Measurements from ENCODE around the gene COBLL1. TPM values are rescaled to one million over a fixed set of nuclear protein-coding genes. Genes with fewer than 3 reads are reported as not detected.

Gene COBLL1
- total RNA-seq, 1 experiment from 2014 or later: 3.6 TPM

DNA sequence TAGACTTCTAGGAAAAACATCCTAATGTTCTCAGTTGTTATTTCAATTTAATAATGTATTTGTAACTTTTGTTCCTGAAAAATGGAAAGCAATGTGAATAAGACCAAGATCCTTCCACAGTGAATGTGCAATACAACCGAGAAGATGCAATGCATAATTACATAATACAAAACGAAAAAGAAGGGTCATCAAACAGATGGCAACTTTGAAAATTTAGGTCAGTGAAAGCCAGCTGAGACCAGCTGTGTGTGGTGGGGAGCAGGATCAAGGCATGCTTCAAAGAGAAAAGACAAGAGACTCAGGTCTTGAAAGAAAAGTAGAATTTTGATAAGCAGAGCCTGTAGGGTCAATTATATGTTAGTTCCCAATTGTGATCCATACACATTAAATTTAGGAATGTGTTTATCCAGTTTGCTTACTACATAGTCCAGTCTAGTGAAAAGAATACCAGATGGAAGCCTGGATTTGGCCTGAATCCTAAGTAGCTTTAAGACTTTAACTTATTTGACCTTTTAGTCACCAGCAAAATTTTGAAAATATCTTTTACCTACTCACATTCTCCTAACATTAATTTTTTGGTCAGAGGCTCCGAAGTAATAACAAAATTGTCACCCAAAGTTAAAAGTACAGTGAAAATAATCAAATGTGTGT, 93.7 kb downstream of the COBLL1 start:
- Histone ChIP-seq H3K9me3 (ENCODE audit: low read length) (no peaks in the 10 kb centered on the region), H3F3A (ENCODE audit: low read length, unreplicated experiment) (no peaks in the 10 kb centered on the region), H3K27me3 (ENCODE audit: low read length) (no peaks in the 10 kb centered on the region), H3K4me3 (ENCODE audit: low read length) (no peak overlapping the region), H3K9me2 (replicated peaks; ENCODE audit: low read length) (no peaks in the 10 kb centered on the region), H3K27ac (ENCODE audit: low read length) (no peak overlapping the region), H3K4me2 (ENCODE audit: low read length) (no peak overlapping the region), H3K36me3 (ENCODE audit: low read depth, low read length) (no peaks in the 10 kb centered on the region), H4K20me1 (ENCODE audit: low read length) (no peaks in the 10 kb centered on the region), H2AFZ (ENCODE audit: low read length) (no peak overlapping the region), H3K4me1 (ENCODE audit: insufficient read depth, low read length) (no peaks in the 10 kb centered on the region), H3K79me2 (ENCODE audit: low read length) (no peaks in the 10 kb centered on the region), H3K9ac (ENCODE audit: low read length) (no peak overlapping the region)
- POLR2A ChIA-PET (ENCODE audit: unreplicated experiment): no interaction called here
- ATAC-seq: no peak
- TF ChIP-seq EZH2 (IDR thresholded peaks at IDR 0.05; ENCODE audit: low read length, unreplicated experiment) (no peak), EZH2phosphoT487 (IDR thresholded peaks at IDR 0.05; ENCODE audit: borderline replicate concordance, low read length) (no peak)
- TF ChIP-seq, protein P1, sequence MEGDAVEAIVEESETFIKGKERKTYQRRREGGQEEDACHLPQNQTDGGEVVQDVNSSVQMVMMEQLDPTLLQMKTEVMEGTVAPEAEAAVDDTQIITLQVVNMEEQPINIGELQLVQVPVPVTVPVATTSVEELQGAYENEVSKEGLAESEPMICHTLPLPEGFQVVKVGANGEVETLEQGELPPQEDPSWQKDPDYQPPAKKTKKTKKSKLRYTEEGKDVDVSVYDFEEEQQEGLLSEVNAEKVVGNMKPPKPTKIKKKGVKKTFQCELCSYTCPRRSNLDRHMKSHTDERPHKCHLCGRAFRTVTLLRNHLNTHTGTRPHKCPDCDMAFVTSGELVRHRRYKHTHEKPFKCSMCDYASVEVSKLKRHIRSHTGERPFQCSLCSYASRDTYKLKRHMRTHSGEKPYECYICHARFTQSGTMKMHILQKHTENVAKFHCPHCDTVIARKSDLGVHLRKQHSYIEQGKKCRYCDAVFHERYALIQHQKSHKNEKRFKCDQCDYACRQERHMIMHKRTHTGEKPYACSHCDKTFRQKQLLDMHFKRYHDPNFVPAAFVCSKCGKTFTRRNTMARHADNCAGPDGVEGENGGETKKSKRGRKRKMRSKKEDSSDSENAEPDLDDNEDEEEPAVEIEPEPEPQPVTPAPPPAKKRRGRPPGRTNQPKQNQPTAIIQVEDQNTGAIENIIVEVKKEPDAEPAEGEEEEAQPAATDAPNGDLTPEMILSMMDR (conservative IDR thresholded peaks at IDR 0.05; ENCODE audit: low read depth, low read length): no peak
- DNase-seq: no peak
- intact Hi-C loops (cut with micrococcal nuclease): no loop called here
- CTCF ChIA-PET: no interaction called here
- BruUV-seq (replicated peaks): no TSS peak

DNA sequence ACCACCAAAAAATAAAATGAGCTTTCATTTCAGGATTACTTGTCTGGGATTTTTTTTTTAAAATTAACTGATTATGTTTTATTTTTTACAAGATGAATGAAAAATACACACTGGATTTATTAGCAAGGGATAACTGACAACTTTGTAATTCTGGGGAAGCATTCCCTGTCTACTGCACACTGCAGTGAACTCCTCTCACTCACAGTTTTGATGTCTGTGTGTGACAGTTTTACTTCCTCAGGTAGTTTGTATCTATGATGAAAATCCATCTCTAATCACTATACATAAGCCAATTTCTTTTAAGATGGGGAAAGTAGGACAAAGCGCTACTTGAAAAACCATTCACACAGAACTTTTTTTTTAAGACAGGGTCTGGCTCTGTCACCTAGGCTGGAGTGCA, 94.5 kb downstream of the COBLL1 start:
- Histone ChIP-seq H3K27me3 (ENCODE audit: low read length) (no peaks in the 10 kb centered on the region), H3F3A (ENCODE audit: low read length, unreplicated experiment) (no peaks in the 10 kb centered on the region), H3K9me3 (ENCODE audit: low read length) (no peaks in the 10 kb centered on the region), H4K20me1 (ENCODE audit: low read length) (no peaks in the 10 kb centered on the region), H3K4me1 (ENCODE audit: insufficient read depth, low read length) (no peaks in the 10 kb centered on the region), H3K36me3 (ENCODE audit: low read depth, low read length) (no peaks in the 10 kb centered on the region), H2AFZ (ENCODE audit: low read length) (no peak overlapping the region), H3K79me2 (ENCODE audit: low read length) (no peaks in the 10 kb centered on the region), H3K27ac (ENCODE audit: low read length) (no peak overlapping the region), H3K4me3 (ENCODE audit: low read length) (no peak overlapping the region), H3K9ac (ENCODE audit: low read length) (no peak overlapping the region), H3K4me2 (ENCODE audit: low read length) (no peak overlapping the region), H3K9me2 (replicated peaks; ENCODE audit: low read length) (no peaks in the 10 kb centered on the region)
- ATAC-seq (no peak), DNase-seq (no peak)
- CTCF ChIA-PET: no interaction called here
- BruUV-seq (replicated peaks): no TSS peak
- POLR2A ChIA-PET (ENCODE audit: unreplicated experiment): no interaction called here
- intact Hi-C loops (cut with micrococcal nuclease): no loop called here
- TF ChIP-seq EZH2 (IDR thresholded peaks at IDR 0.05; ENCODE audit: low read length, unreplicated experiment) (no peak), EZH2phosphoT487 (IDR thresholded peaks at IDR 0.05; ENCODE audit: borderline replicate concordance, low read length) (no peak)
- TF ChIP-seq, protein P1 (conservative IDR thresholded peaks at IDR 0.05; ENCODE audit: low read depth, low read length): no peak

DNA sequence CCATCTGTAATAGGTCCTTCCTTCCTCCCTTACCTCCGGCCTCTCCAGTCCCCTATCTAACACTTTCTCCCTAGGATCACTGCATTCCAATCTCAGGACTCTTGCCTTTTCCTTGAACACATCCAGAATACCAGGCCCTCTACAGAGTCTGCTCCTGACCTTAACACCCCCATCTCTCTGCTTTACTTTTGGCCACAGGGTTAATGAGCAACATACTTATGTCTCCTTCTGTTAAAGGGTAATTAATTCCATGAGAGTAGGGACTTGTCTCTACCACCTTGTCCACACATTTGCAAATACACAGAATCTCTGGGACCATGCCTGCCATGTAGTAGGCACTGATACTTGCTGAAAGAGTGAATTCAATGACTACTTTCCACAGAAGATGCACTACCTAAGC, 94.9 kb downstream of the COBLL1 start:
- H3K36me3 ChIP-seq (ENCODE audit: low read depth, low read length): no peaks in the 10 kb centered on the region
- H3K9me2 ChIP-seq (replicated peaks; ENCODE audit: low read length): no peaks in the 10 kb centered on the region
- H3K27ac ChIP-seq (ENCODE audit: low read length): no peak overlapping the region
- no peaks in the 10 kb centered on the region for H4K20me1 ChIP-seq (ENCODE audit: low read length)
- H3K4me3 ChIP-seq (ENCODE audit: low read length): no peak overlapping the region
- ATAC-seq (no peak), DNase-seq (no peak)
- ChIA-PET POLR2A (ENCODE audit: unreplicated experiment) (no interaction called here), CTCF (no interaction called here)
- H3K9ac ChIP-seq (ENCODE audit: low read length): no peak overlapping the region
- no peaks in the 10 kb centered on the region for H3K4me1 ChIP-seq (ENCODE audit: insufficient read depth, low read length)
- BruUV-seq (replicated peaks): no TSS peak
- no peak overlapping the region for H2AFZ ChIP-seq (ENCODE audit: low read length)
- no peaks in the 10 kb centered on the region for H3F3A ChIP-seq (ENCODE audit: low read length, unreplicated experiment)
- no peaks in the 10 kb centered on the region for H3K79me2 ChIP-seq (ENCODE audit: low read length)
- TF ChIP-seq EZH2 (IDR thresholded peaks at IDR 0.05; ENCODE audit: low read length, unreplicated experiment): no peak
- TF ChIP-seq, protein P1 (conservative IDR thresholded peaks at IDR 0.05; ENCODE audit: low read depth, low read length): no peak
- TF ChIP-seq EZH2phosphoT487 (IDR thresholded peaks at IDR 0.05; ENCODE audit: borderline replicate concordance, low read length): no peak
- no peaks in the 10 kb centered on the region for H3K27me3 ChIP-seq (ENCODE audit: low read length)
- no peak overlapping the region for H3K4me2 ChIP-seq (ENCODE audit: low read length)
- intact Hi-C loops (cut with micrococcal nuclease): no loop called here
- no peaks in the 10 kb centered on the region for H3K9me3 ChIP-seq (ENCODE audit: low read length)

Measured in PC-3 (cell line).